GM10847 (cell line): ENCODE results near the gene LARGE2.

ENCODE experiments used
- POLR2A ChIP-seq: IDR thresholded peaks from 2 replicates; pipeline ENCODE4 v1.6.1; 2011; ENCODE audit not compliant: insufficient read length; ENCODE audit errors: extremely low read depth

The LARGE2 gene

GRCh38 chr11:45930951-45931570 is 8.6 kb downstream of the LARGE2 start:
- TF ChIP-seq POLR2A: no peak

DNA sequence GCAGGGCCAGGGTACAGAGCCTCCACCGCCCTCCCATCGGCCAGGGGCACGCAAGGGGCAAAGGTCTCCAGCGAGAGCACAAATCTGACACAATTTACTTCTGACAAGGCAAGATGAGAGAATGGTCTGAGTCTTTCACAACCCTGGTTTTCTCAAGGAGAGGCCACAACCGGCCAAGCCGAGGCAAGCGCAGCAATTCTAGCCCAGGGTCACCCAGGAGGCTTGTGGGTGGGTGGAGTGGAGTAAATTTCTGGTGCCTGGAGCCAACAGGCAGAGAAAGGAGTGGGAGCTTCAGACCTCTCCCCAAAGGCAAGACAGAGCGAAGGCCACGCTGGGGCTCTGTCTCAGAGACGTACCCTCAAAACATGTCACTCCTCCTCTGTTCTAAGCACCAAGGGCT is 9.3 kb downstream of the LARGE2 start:
- TF ChIP-seq POLR2A: no peak

GRCh38 chr11:45932217-45932616 is 9.8 kb downstream of the LARGE2 start:
- TF ChIP-seq POLR2A: no peak

DNA sequence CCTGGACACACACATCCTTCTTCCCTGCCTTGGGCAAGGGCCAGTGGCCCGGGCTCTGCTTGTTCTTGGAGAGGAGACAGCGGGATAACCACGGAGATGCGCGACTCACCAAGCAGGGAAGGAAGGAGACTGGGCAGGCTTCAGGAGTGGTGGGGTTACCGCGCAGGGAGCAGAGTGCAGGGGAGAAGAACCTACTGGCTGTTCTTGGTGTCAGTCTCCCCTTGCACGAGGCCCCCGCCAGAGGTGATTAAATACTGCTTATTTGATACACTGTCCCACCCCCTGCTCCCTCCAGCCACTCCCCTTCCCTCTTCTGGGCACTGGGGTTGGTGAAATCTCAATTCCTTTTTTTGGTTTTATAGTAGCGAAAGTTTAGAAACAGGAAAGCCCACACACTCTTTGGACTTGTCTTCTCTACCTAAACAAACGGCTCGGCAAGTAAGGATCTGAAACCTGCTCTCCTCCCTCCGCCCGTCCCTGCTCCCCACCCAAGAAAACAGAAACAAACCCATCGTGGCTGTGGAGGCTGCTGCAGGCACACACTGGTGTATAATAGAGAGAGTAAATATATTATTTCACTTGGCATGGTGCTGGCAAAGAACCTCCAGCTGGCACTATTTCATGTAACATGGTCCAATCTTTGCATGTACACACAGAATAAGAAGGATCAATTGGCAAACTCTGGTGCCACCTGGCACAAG is 10.8 kb downstream of the LARGE2 start:
- no peak for TF ChIP-seq POLR2A

GRCh38 chr11:45933846-45934579 is 11.6 kb downstream of the LARGE2 start:
- no peak for TF ChIP-seq POLR2A

GRCh38 chr11:45934580-45935318 is 12.3 kb downstream of the LARGE2 start:
- TF ChIP-seq POLR2A: no peak

DNA sequence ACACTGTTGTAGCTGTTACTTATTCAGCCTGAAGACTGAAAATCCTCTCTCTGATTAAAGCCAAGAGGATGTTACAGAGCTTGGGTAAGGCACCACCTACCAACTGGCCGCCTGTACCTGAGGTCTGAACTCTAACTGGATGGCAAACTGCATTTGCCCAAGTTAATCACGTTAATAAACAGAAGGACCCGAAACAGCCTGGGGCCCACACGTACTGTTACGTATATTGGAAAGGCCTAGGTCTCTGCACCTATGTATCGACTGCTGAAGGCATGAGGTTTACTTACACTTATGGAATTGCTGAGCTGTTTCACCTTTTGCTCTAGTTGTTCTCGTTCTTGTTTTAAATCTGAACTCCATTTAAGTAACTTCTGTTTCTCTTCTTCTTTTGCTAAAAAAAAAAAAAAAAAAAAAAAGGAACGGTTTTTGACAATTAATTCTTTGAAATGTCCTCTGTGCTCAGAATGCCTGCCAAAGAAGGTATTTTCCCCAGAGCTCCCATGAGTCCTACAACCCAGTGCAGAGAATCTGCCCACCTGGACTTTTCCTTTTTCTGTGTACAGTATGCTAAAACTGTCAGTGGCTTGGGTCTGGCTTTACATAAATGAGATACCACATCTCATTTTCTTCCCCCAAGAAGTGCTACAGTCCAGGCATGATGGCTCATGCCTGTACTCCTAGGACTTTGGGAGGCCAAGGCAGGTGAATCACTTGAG is 13.1 kb downstream of the LARGE2 start:
- no peak for TF ChIP-seq POLR2A

- no peak for TF ChIP-seq POLR2A
Observed at GRCh38 chr11:45936511-45937054, 14.1 kb downstream of the LARGE2 start.

DNA sequence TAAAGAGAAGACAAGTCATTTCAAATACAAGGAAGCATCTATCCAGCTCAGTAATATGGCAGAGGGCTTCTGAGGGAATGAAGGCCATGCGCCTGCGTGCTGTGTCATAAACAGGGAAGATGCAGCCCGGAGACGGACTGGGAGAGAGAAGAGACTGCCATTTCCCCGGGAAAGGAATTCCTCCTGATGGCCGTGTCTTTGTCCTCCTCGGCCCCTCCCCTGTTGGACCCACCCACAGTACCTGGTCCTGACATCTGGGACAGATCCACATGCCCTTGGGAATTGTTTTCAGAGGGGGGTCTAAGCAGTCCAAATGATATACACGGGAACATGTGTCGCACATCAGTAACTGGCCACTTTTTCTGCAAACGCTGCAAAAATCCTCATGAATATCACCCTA is 15.5 kb downstream of the LARGE2 start:
- no peak for TF ChIP-seq POLR2A

DNA sequence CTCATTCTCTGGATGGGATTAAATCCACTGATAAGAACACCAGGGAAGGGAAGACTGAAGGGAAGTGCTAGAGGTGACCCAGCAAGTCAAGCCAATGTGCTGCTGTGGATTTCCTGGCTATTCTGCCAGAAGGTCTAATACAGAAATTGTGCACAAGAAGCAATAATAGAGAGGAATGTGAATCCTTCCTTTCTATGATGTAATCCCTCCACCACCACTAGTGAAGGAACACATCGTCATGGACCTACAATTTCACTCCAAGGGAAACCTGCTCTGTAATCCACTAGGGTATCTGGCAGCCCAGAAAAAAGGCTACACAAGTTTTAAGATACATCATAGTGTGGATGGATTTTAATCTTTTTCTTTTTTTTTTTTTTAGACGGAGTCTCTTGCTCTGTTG is 17.4 kb downstream of the LARGE2 start:
- no peak for TF ChIP-seq POLR2A

DNA sequence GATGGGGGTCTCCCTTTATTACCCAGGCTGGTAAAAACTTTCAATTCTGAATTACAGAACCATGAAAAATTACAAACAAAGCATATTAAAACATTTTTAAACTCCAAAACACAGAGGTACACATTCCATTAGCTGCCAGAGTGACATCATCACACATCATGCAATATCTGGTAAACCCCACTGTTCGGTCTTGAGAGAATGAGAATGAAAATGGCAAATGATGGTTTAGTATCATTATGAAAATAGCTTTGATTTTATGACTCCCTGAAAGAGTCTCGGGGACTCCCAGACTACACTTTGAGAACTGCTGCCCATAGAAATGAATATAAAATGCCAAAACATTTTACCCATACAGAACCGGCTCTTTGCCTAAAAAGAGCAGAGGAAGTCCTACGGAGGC is 18.8 kb downstream of the LARGE2 start:
- TF ChIP-seq POLR2A: no peak

- no peak for TF ChIP-seq POLR2A
Observed at GRCh38 chr11:45942381-45942780, 19.9 kb downstream of the LARGE2 start.

DNA sequence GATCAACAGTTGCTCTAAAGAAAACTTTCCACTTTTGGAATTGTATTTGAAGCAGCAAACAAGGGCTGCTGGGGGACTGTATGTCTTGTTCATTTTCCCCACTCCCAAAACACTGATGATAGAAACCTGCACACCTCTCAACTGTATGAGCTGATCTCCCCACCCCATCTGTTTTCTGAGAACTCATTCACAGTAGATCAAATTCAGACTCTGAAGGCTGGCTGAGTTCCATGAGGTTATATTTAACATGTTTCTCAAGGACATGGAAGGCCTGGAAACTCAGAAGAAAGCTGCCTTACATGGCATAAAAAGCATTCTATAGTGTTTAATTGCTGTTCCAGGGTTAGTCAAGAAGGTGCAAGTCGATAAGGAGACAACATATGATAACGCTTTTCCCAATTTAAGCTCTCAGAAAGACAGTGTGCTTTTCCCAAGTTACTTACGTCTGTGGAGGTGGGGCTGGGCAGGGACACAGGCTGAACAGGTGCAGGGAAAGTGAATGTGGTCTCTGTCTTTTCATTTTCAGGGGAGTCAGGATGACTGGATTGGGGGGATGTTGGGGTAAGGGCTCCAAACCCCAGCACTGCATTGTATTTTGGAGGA is 23.0 kb downstream of the LARGE2 start:
- no peak for TF ChIP-seq POLR2A

DNA sequence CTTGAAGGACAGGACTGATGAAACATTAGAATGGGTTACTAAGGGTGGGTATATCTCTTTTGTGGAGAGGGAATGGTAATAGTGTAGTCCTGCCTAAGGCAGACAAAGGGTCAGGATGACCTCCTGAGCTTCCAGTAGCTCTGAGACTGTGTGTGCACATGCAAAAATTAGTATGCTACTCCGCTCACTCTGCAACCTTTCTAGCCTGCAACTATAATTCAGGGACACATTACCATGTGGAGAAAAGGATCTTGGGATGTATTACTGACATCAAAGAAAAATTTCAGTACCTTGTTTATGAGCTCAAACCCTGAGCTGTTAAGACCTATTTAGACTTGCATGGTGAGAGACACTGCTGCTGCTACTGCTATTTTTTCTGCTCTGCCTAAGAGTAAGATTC is 25.4 kb downstream of the LARGE2 start:
- no peak for TF ChIP-seq POLR2A
